Sigmoid colon (tissue), 7 donors: Measurements from ENCODE around the gene CTNNA2. TPM values are rescaled to one million over a fixed set of nuclear protein-coding genes. Genes with fewer than 3 reads are reported as not detected.

ENCODE experiments used
- DNase-seq: peaks from one replicate; pipeline ENCODE4 v3.0.0-alpha.2; 2019
- H3K27ac ChIP-seq, 4 donors: fragments of 200-600 bp; sonication (generic); one replicate each; pipeline ENCODE4 v1.5.1; 2016 to 2019; ENCODE audit warnings: mild to moderate bottlenecking in 1 of 4
- H3K27me3 ChIP-seq, 3 donors: fragments of 200-600 bp; sonication (generic); one replicate each; pipeline ENCODE4 v1.5.1; 2019; ENCODE audit warnings: mild to moderate bottlenecking in 1 of 3
- H3K36me3 ChIP-seq, 4 donors: fragments of 200-600 bp; sonication (generic); one replicate each; pipeline ENCODE4 v1.5.1; 2016 to 2019
- H3K4me1 ChIP-seq, 4 donors: fragments of 200-600 bp; sonication (generic); one replicate each; pipeline ENCODE4 v1.5.1; 2017 to 2019
- H3K4me3 ChIP-seq, 4 donors: fragments of 200-600 bp; sonication (generic); one replicate each; pipeline ENCODE4 v1.5.1; 2017 to 2019; ENCODE audit warnings: mild to moderate bottlenecking in 2 of 4, moderate library complexity in 1 of 4
- H3K9me3 ChIP-seq, 4 donors: fragments of 200-600 bp in 3 of 4; sonication (generic) in 3 of 4; one replicate each; pipeline versions ENCODE4 v1.5.1 to v1.6.1; 2013 to 2019
- CTCF ChIP-seq, 4 experiments: fragments of 450-650 bp in 3 of 4; fragments of 200-600 bp in 1 of 4; IDR thresholded peaks; one replicate each; pipeline ENCODE4 v1.5.1; 2016 to 2019; ENCODE audit warnings: antibody characterized with exemption in 4 of 4, mild to moderate bottlenecking in 3 of 4, moderate library complexity in 2 of 4
- EP300 ChIP-seq, 4 donors: sonication (generic); formaldehyde crosslinking; IDR thresholded peaks; one replicate each; pipeline ENCODE4 v1.6.1; 2017; ENCODE audit warnings: antibody characterized with exemption in 4 of 4
- POLR2A ChIP-seq, 2 donors: fragments of 450-650 bp; IDR thresholded peaks; one replicate each; pipeline ENCODE4 v1.6.1; 2016; ENCODE audit warnings: antibody characterized with exemption in 2 of 2, mild to moderate bottlenecking in 2 of 2, moderate library complexity in 2 of 2
- POLR2AphosphoS5 ChIP-seq, 4 donors: sonication (generic); formaldehyde crosslinking; IDR thresholded peaks; one replicate each; pipeline ENCODE4 v1.6.1; 2017; ENCODE audit warnings: antibody characterized with exemption in 4 of 4
- WGBS, 2 donors: extraction: QIAGEN DNeasy Blood & Tissue Kit; methylation state at CpG; one replicate each; pipeline ENCODE4 v1.1.7; 2013; 5-methylcytosine and 5-hydroxymethylcytosine counted together
- intact Hi-C: fragments of 100-400 bp; cut with DNase I; formaldehyde crosslinking; loops from one replicate; pipeline ENCODE4 v1.15.1; 2023
- polyA plus RNA-seq, 3 donors: library from polyadenylated mRNA; stranded (reverse); fragments of 200-250 nt; gene quantifications; one replicate each; pipeline ENCODE4 v1.2.3, GENCODE V29; 2013
- total RNA-seq, 4 donors: library from RNA; depleted of rRNA; stranded (reverse); fragments of >200 nt; gene quantifications; one replicate each; pipeline ENCODE4 v1.1.0, GENCODE V29; 2016
- donor health status: healthy with polysubstance abuse.
- donor health status: Bipolar disorder and iron deficiency.
- donor health status: healthy.

CTNNA2 gene
- total and polyA plus RNA-seq, 7 donors, result 1.4 to 8.6 (median 3.8) TPM; not detected in 2

DNA sequence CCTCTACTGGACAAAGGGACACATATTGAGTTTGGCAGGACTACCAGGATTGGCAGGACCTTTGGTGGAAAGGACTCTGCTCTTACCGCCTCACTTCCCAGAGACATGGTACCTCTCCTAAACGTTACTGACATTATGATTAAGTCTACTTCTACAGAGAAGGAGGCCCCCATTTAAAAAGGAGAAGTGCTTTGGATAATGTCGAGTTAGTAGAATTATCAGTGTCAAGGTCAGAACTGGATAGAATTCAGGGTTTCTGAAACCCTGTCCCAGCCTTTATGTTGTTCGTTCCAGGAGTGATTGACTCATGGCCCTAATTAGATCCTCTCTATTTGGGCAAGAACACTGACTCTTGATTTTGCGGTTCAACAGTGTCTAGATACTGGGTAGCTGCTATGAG is 745.9 kb downstream of the CTNNA2 start:
- DNase-seq, result no peak
- Histone ChIP-seq H3K36me3 (no peaks in the 10 kb centered on the region), H3K4me1 (no peaks in the 10 kb centered on the region), H3K27ac (no peak overlapping the region), H3K9me3 (no peaks in the 10 kb centered on the region), H3K27me3 (no peaks in the 10 kb centered on the region), H3K4me3 (no peak overlapping the region)
- 83 to 89% methylated on average over 5 of the region's 5 CpGs for WGBS, 2 donors
- TF ChIP-seq EP300 (IDR thresholded peaks at IDR 0.05) (no peak), CTCF (IDR thresholded peaks at IDR 0.05) (no peak), POLR2A (IDR thresholded peaks at IDR 0.05) (no peak)
- intact Hi-C loops, result no loop called here

DNA sequence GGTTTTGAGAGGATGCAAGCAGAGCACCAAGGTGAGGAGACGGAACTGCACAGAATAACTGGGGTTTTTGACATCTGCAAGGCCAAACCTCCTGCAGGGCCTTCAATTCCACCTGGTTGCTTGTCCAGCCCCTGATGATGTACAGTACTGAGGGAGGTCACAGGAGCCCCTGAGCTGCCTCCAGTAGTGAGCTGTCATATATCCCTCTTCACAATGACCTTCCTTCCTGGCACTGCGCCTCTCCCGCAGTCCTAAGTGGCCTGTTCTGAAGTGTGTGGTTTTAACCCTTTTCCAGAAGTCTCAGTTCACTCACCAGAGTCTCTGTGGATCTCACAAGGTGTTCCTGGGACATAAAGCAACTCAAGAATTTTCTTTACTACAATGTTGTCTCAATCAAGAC is 746.4 kb downstream of the CTNNA2 start:
- intact Hi-C loops, result no loop called here
- WGBS, 2 donors, result 86% methylated on average over 3 of the region's 3 CpGs
- Histone ChIP-seq H3K9me3 (no peaks in the 10 kb centered on the region), H3K36me3 (no peaks in the 10 kb centered on the region), H3K27me3 (no peaks in the 10 kb centered on the region), H3K4me1 (no peaks in the 10 kb centered on the region), H3K27ac (no peak overlapping the region), H3K4me3 (no peak overlapping the region)
- DNase-seq, result no peak
- TF ChIP-seq CTCF (IDR thresholded peaks at IDR 0.05) (no peak), POLR2AphosphoS5 (IDR thresholded peaks at IDR 0.05) (no peak), EP300 (IDR thresholded peaks at IDR 0.05) (no peak), POLR2A (IDR thresholded peaks at IDR 0.05) (no peak)

DNA sequence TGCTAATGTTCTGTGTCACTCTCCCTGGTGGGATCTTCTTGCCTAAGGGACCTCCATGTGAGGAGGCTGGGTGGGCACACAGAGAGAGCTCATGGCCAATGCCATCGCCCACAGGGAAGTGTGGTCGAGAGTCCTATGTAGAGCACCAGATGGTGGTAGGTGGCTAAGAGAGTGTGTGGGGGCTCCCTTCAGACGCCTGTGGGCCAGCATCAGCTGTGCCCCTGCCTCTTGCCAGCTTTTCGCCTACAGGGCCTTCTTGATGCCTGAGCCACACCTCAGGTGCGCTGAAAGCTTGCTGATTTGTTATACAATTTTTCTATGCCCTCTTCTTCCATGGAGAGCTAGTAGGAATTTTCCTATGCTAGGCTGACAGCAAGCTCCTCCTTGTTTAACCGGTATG is 753.4 kb downstream of the CTNNA2 start:
- Histone ChIP-seq H3K4me3 (no peak overlapping the region), H3K27ac (no peak overlapping the region), H3K4me1 (no peaks in the 10 kb centered on the region), H3K27me3 (no peaks in the 10 kb centered on the region), H3K9me3 (no peaks in the 10 kb centered on the region), H3K36me3 (no peaks in the 10 kb centered on the region)
- intact Hi-C loops, result no loop called here
- WGBS, 2 donors, result 85 to 95% methylated on average over 6 of the region's 6 CpGs
- TF ChIP-seq POLR2A (IDR thresholded peaks at IDR 0.05), result no peak
- no peak for TF ChIP-seq CTCF (IDR thresholded peaks at IDR 0.05)
- TF ChIP-seq POLR2AphosphoS5 (IDR thresholded peaks at IDR 0.05), result no peak
- no peak for TF ChIP-seq EP300 (IDR thresholded peaks at IDR 0.05)
- DNase-seq, result no peak

- Histone ChIP-seq H3K27me3 (no peaks in the 10 kb centered on the region), H3K4me1 (no peaks in the 10 kb centered on the region), H3K27ac (no peak overlapping the region), H3K4me3 (no peak overlapping the region), H3K36me3 (no peaks in the 10 kb centered on the region), H3K9me3 (no peaks in the 10 kb centered on the region)
- no peak for TF ChIP-seq EP300 (IDR thresholded peaks at IDR 0.05)
- TF ChIP-seq POLR2A (IDR thresholded peaks at IDR 0.05), result no peak
- TF ChIP-seq POLR2AphosphoS5 (IDR thresholded peaks at IDR 0.05), result no peak
- no peak for TF ChIP-seq CTCF (IDR thresholded peaks at IDR 0.05)
- intact Hi-C loops, result no loop called here
- DNase-seq, result no peak
- 12 to 51% methylated on average over 5 of the region's 5 CpGs for WGBS, 2 donors
Measured at GRCh38 chr2:80269806-80270205, 757.0 kb downstream of the CTNNA2 start.

- Histone ChIP-seq H3K9me3 (no peaks in the 10 kb centered on the region), H3K36me3 (no peaks in the 10 kb centered on the region), H3K27ac (no peak overlapping the region), H3K27me3 (no peaks in the 10 kb centered on the region), H3K4me3 (no peak overlapping the region), H3K4me1 (no peaks in the 10 kb centered on the region)
- TF ChIP-seq POLR2AphosphoS5 (IDR thresholded peaks at IDR 0.05) (no peak), CTCF (IDR thresholded peaks at IDR 0.05) (no peak), POLR2A (IDR thresholded peaks at IDR 0.05) (no peak), EP300 (IDR thresholded peaks at IDR 0.05) (no peak)
- no peak for DNase-seq
- WGBS, 2 donors, result 90 to 92% methylated on average over 2 of the region's 2 CpGs
- intact Hi-C loops, result no loop called here
Measured at GRCh38 chr2:80280598-80280997, 767.7 kb downstream of the CTNNA2 start.
